A549 (cell line): ENCODE results near the gene SDF2. TPM values are rescaled to one million over a fixed set of nuclear protein-coding genes. Genes with fewer than 3 reads are reported as not detected.

Experiments used
- ATAC-seq, 2 experiments: fragments of 200-7000 bp in 1 of 2; fragments of >200 bp in 1 of 2; cut with Nextera tagmentation in 1 of 2; cut with Tn5 transposase in 1 of 2; 3 replicates each; pipeline versions ENCODE4 v1.8.0 to v1.9.1; 2018 to 2020; ENCODE audit warnings: mild to moderate bottlenecking in 1 of 2, moderate library complexity in 1 of 2
- CTCF ChIA-PET: fragments of 300-600 bp; sonication (Branson Sonifier 250); formaldehyde crosslinking; extraction: SDS; loops from one replicate; lab custom pipeline; 2021; ENCODE audit warnings: antibody characterized with exemption, inconsistent platforms; lab: Yijun Ruan, JAX
- POLR2A ChIA-PET: fragments of 350-600 bp; formaldehyde crosslinking; extraction: SDS; loops from one replicate; lab custom pipeline; 2021; ENCODE audit warnings: antibody characterized with exemption, inconsistent platforms; lab: Yijun Ruan, JAX
- DNase-seq, 2 experiments: peaks; one replicate each; pipeline versions ENCODE4 v3.0.0 to v3.0.0-alpha.2; 2011 to 2016; ENCODE audit warnings: low read depth in 1 of 2, low spot score in 1 of 2
- FAIRE-seq: peaks from 2 replicates; lab custom pipeline; 2011; peaks lifted over from hg19 to GRCh38; lab: Jason Lieb, UNC
- H3K27ac ChIP-seq, 2 experiments: fragments of >200 bp; sonication (Bioruptor Twin); formaldehyde crosslinking; 3 replicates each; pipeline ENCODE4 v1.5.1; 2016 to 2017
- H3K4me1 ChIP-seq: fragments of >200 bp; sonication (Bioruptor Twin); formaldehyde crosslinking; 3 replicates; pipeline ENCODE4 v1.6.1; 2016
- H3K4me2 ChIP-seq: fragments of >200 bp; sonication (Bioruptor Twin); formaldehyde crosslinking; 3 replicates; pipeline ENCODE4 v1.6.1; 2016
- H3K4me3 ChIP-seq: fragments of >200 bp; sonication (Bioruptor Twin); formaldehyde crosslinking; 3 replicates; pipeline ENCODE4 v1.5.1; 2016
- H3K9me3 ChIP-seq: fragments of >200 bp; sonication (Bioruptor Twin); formaldehyde crosslinking; 3 replicates; pipeline ENCODE4 v1.6.1; 2016
- CBX2 ChIP-seq: fragments of 200-600 bp; sonication (generic); IDR thresholded peaks from 2 replicates; pipeline ENCODE4 v1.6.1; 2016; ENCODE audit warnings: low read depth, mild to moderate bottlenecking, borderline replicate concordance
- CBX8 ChIP-seq: fragments of 200-600 bp; sonication (generic); IDR thresholded peaks from 2 replicates; pipeline ENCODE4 v1.6.1; 2016
- CHD4 ChIP-seq: fragments of 200-600 bp; sonication (generic); IDR thresholded peaks from 2 replicates; pipeline ENCODE4 v1.6.1; 2016; ENCODE audit warnings: antibody characterized with exemption, mild to moderate bottlenecking, borderline replicate concordance
- HDAC2 ChIP-seq: fragments of 200-600 bp; sonication (generic); IDR thresholded peaks from 2 replicates; pipeline ENCODE4 v1.6.1; 2016
- HOXB13 ChIP-seq: fragments of 250-450 bp; sonication (Bioruptor Pico); IDR thresholded peaks from 2 replicates; pipeline ENCODE4 v1.5.0; 2020; ENCODE audit warnings: low read depth, mild to moderate bottlenecking, moderate library complexity
- JUN ChIP-seq, 2 experiments: fragments of >200 bp; sonication (Bioruptor Twin); formaldehyde crosslinking; IDR thresholded peaks; 2 replicates in 1 of 2; 3 replicates in 1 of 2; pipeline ENCODE4 v1.6.1; 2016 to 2017
- JUNB ChIP-seq: fragments of >200 bp; sonication (Bioruptor Twin); formaldehyde crosslinking; IDR thresholded peaks from 2 replicates; pipeline ENCODE4 v1.6.1; 2016
- MAZ ChIP-seq: fragments of 150-350 bp; IDR thresholded peaks from 2 replicates; pipeline ENCODE4 v1.6.1; 2014; ENCODE audit warnings: antibody characterized with exemption, low read depth, low read length, borderline replicate concordance
- MYC ChIP-seq: IDR thresholded peaks from 2 replicates; pipeline ENCODE4 v1.6.1; 2012; ENCODE audit warnings: mild to moderate bottlenecking, inconsistent platforms, low read length, improper control_type of control experiment, borderline replicate concordance
- POLR2A ChIP-seq: IDR thresholded peaks from 2 replicates; pipeline ENCODE4 v1.6.1; 2012; ENCODE audit warnings: mild to moderate bottlenecking, low read length
- SMC3 ChIP-seq: fragments of >200 bp; sonication (Bioruptor Twin); formaldehyde crosslinking; IDR thresholded peaks from 3 replicates; pipeline ENCODE4 v1.6.1; 2018; ENCODE audit warnings: inconsistent platforms
- WGBS: methylation state at CpG from one replicate; pipeline ENCODE4 v1.1.6; 2017; ENCODE audit errors: missing lambda C conversion rate; 5-methylcytosine and 5-hydroxymethylcytosine counted together
- polyA plus RNA-seq, 4 experiments: library from polyadenylated mRNA; depleted of rRNA in 3 of 4; stranded (reverse); fragments of >200 nt; fragmentation: RNase III in 1 of 4; extraction: RNeasy Plus Mini Kit Qiagen cat#74134 plus additional on column Dnase treatment in 1 of 4; gene quantifications; 2 replicates in 3 of 4; 3 replicates in 1 of 4; pipeline ENCODE4 v1.2.3, GENCODE V29; 2011 to 2017
- TF ChIP-seq, protein P1 (sequence below): fragments of >200 bp; sonication (Bioruptor Twin); formaldehyde crosslinking; IDR thresholded peaks from 3 replicates; pipeline ENCODE4 v1.5.1; 2016
- TF ChIP-seq, protein P2 (sequence below): IDR thresholded peaks from 2 replicates; pipeline ENCODE4 v1.6.1; 2012
- TF ChIP-seq, protein P3 (sequence below): IDR thresholded peaks from 2 replicates; pipeline ENCODE4 v1.6.1; 2012; ENCODE audit warnings: low read depth, borderline replicate concordance
- TF ChIP-seq, protein P4 (sequence below): fragments of 450-650 bp; IDR thresholded peaks from 2 replicates; pipeline ENCODE4 v1.6.1; 2014; ENCODE audit warnings: antibody characterized with exemption
- TF ChIP-seq, protein P5 (sequence below): fragments of >200 bp; sonication (Bioruptor Twin); formaldehyde crosslinking; IDR thresholded peaks from 3 replicates; pipeline ENCODE4 v1.6.1; 2016

Gene SDF2
- polyA plus RNA-seq, 2 of the 4 experiments (the other 2 are of a cell fraction) = 87.9 to 93.8 TPM

DNA sequence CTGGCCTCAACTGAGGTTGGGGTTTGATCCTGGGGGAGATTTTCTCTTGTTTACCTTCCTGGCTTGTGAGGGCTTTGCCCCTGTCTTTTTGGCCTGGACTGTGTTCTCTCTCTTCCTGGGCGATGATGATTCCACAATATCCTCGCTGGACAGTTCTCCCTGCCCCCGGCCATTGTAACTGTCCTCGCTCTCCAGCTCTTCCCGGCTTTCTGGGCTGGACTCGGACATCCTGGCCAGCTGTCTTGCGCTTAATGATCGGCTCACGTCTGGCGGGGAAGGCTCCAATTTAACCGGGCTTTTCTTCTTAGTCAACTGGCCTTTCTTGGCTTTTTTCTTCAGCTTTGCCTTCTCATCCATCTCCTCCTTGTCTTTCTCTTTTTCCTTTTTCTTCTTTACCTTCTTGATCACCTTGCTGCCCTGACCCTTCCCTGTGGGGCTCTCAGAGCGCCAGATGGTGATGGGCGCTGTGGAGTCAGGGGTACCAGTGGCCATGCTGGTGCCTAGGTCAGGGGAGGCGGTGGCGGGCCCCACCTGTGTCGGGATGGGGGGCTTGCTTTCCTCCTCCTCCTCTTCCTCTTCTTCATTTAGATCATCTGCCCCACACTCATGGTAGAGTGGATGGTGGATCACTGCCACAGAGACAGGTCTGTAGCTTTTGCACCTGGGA, 42.0 kb upstream of the SDF2 start:
- no peak overlapping the region for H3K4me2 ChIP-seq
- 90% methylated on average over 15 of the region's 16 CpGs for WGBS
- ChIA-PET POLR2A (interaction anchor here (2.3 to 2.4 kb wide), 2 partner anchors 8 to 16 kb away, joined by 9 to 15 read pairs; partner anchors contain the start of genes PROCA1 and RPL23A), CTCF (interaction anchor here (1.9 to 31.4 kb wide), 4 partner anchors 5 to 57 kb away, joined by 6 to 335 read pairs (median 171); partner anchors contain the start of gene PROCA1)
- DNase-seq (no peak), FAIRE-seq (no peak), ATAC-seq (no peak)
- TF ChIP-seq SMC3 (no peak), CBX8 (no peak), CBX2 (no peak), MYC (no peak), CHD4 (no peak), MAZ (no peak), POLR2A (no peak), HOXB13 (CRISPR knock-in tag) (no peak), HDAC2 (no peak), JUNB (no peak), JUN (IDR thresholded peaks at IDR 0.05) (no peak)
- TF ChIP-seq, protein P1, sequence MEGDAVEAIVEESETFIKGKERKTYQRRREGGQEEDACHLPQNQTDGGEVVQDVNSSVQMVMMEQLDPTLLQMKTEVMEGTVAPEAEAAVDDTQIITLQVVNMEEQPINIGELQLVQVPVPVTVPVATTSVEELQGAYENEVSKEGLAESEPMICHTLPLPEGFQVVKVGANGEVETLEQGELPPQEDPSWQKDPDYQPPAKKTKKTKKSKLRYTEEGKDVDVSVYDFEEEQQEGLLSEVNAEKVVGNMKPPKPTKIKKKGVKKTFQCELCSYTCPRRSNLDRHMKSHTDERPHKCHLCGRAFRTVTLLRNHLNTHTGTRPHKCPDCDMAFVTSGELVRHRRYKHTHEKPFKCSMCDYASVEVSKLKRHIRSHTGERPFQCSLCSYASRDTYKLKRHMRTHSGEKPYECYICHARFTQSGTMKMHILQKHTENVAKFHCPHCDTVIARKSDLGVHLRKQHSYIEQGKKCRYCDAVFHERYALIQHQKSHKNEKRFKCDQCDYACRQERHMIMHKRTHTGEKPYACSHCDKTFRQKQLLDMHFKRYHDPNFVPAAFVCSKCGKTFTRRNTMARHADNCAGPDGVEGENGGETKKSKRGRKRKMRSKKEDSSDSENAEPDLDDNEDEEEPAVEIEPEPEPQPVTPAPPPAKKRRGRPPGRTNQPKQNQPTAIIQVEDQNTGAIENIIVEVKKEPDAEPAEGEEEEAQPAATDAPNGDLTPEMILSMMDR = no peak
- TF ChIP-seq, protein P2, sequence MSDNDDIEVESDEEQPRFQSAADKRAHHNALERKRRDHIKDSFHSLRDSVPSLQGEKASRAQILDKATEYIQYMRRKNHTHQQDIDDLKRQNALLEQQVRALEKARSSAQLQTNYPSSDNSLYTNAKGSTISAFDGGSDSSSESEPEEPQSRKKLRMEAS = no peak
- TF ChIP-seq, protein P3, sequence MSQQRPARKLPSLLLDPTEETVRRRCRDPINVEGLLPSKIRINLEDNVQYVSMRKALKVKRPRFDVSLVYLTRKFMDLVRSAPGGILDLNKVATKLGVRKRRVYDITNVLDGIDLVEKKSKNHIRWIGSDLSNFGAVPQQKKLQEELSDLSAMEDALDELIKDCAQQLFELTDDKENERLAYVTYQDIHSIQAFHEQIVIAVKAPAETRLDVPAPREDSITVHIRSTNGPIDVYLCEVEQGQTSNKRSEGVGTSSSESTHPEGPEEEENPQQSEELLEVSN = no peak
- TF ChIP-seq, protein P4, sequence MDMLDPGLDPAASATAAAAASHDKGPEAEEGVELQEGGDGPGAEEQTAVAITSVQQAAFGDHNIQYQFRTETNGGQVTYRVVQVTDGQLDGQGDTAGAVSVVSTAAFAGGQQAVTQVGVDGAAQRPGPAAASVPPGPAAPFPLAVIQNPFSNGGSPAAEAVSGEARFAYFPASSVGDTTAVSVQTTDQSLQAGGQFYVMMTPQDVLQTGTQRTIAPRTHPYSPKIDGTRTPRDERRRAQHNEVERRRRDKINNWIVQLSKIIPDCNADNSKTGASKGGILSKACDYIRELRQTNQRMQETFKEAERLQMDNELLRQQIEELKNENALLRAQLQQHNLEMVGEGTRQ = no peak
- TF ChIP-seq, protein P5, sequence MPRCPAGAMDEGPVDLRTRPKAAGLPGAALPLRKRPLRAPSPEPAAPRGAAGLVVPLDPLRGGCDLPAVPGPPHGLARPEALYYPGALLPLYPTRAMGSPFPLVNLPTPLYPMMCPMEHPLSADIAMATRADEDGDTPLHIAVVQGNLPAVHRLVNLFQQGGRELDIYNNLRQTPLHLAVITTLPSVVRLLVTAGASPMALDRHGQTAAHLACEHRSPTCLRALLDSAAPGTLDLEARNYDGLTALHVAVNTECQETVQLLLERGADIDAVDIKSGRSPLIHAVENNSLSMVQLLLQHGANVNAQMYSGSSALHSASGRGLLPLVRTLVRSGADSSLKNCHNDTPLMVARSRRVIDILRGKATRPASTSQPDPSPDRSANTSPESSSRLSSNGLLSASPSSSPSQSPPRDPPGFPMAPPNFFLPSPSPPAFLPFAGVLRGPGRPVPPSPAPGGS = no peak
- peaks cover 9% of the 10 kb centered on the region for H3K4me1 ChIP-seq
- H3K27ac ChIP-seq = no peak overlapping the region
- no peaks in the 10 kb centered on the region for H3K9me3 ChIP-seq
- no peak overlapping the region for H3K4me3 ChIP-seq

DNA sequence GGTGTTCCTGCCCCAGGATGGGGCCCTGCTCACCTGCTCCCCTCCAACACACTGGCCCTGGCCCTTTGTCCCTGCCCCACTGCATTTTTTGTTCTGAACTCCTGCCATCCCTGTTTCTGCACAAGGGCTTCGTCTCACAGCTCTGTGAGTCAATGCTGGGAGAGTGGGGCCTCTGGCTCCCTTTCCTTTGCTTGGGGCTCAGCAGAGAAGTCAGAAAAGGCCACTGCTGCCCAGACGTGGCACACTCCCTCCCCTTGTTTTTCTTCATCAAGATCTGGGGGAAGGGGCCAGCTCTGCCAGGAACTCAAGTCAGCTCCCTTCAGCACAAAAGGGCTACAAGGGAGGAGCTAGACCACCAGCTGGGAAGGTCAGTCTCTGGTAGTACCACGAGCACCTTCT, 41.0 kb upstream of the SDF2 start:
- TF ChIP-seq CBX2 = no peak
- TF ChIP-seq, protein P3 = no peak
- TF ChIP-seq, all 56 proteins: peak for 0
- no peaks in the 10 kb centered on the region for H3K9me3 ChIP-seq
- H3K4me1 ChIP-seq = peaks cover 19% of the 10 kb centered on the region
- H3K4me2 ChIP-seq = no peak overlapping the region
- H3K27ac ChIP-seq = no peak overlapping the region
- ATAC-seq (no peak), DNase-seq (no peak), FAIRE-seq (no peak)
- WGBS = 63% methylated on average over 3 of the region's 3 CpGs
- ChIA-PET POLR2A (interaction anchor here (1.5 to 2.3 kb wide), 2 partner anchors 9 to 17 kb away, joined by 7 to 15 read pairs; partner anchors contain the start of genes PROCA1 and RPL23A), CTCF (interaction anchor here (0.9 to 31.4 kb wide), 6 partner anchors 6 to 415 kb away, joined by 3 to 335 read pairs (median 5); partner anchors contain the start of gene PROCA1)
- no peak overlapping the region for H3K4me3 ChIP-seq
